GM23338 (cell line): ENCODE measurements around the gene MAGI1. TPM values are rescaled to one million over a fixed set of nuclear protein-coding genes. Genes with fewer than 3 reads are reported as not detected.

Experiments
- ATAC-seq: fragments of 200-7000 bp; cut with Tn5 transposase; 3 replicates; pipeline ENCODE4 v1.9.1; 2020
- DNase-seq: peaks from one replicate; pipeline ENCODE4 v3.0.0-alpha.2; 2015; ENCODE audit warnings: low spot score
- H2AFZ ChIP-seq: fragments of 200-600 bp; sonication (generic); 2 replicates; pipeline ENCODE4 v1.8.0; 2016; ENCODE audit warnings: antibody characterized with exemption, mild to moderate bottlenecking, moderate library complexity
- H3F3A ChIP-seq: fragments of 200-600 bp; sonication (generic); replicated peaks from 2 replicates; pipeline ENCODE4 v1.8.0; 2017; ENCODE audit warnings: antibody characterized with exemption, mixed run types, low read depth
- H3K27ac ChIP-seq: fragments of 200-600 bp; sonication (generic); 2 replicates; pipeline ENCODE4 v1.6.1; 2016; ENCODE audit warnings: low read depth
- H3K27me3 ChIP-seq: fragments of 200-600 bp; sonication (generic); 2 replicates; pipeline ENCODE4 v1.8.0; 2016; ENCODE audit warnings: mild to moderate bottlenecking, mixed run types, moderate library complexity; ENCODE audit not compliant: insufficient read depth
- H3K36me3 ChIP-seq: fragments of 200-600 bp; sonication (generic); 2 replicates; pipeline ENCODE4 v1.8.0; 2016; ENCODE audit warnings: mild to moderate bottlenecking; ENCODE audit not compliant: insufficient read depth
- H3K4me1 ChIP-seq: fragments of 200-600 bp; sonication (generic); 2 replicates; pipeline ENCODE4 v1.8.0; 2016; ENCODE audit warnings: mild to moderate bottlenecking, moderate library complexity; ENCODE audit not compliant: insufficient read depth
- H3K4me2 ChIP-seq: fragments of 200-600 bp; sonication (generic); 2 replicates; pipeline ENCODE4 v1.7.1; 2017; ENCODE audit warnings: mixed run types
- H3K4me3 ChIP-seq: fragments of 200-600 bp; sonication (generic); 2 replicates; pipeline ENCODE4 v1.6.1; 2016; ENCODE audit warnings: mixed run types
- H3K79me2 ChIP-seq: fragments of 200-600 bp; sonication (generic); replicated peaks from 2 replicates; pipeline ENCODE4 v1.8.0; 2017; ENCODE audit warnings: mild to moderate bottlenecking; ENCODE audit not compliant: insufficient read depth
- H3K9me2 ChIP-seq: fragments of 200-600 bp; sonication (generic); 2 replicates; pipeline ENCODE4 v1.8.0; 2017; ENCODE audit not compliant: insufficient read depth
- H4K20me1 ChIP-seq: fragments of 200-600 bp; sonication (generic); replicated peaks from 2 replicates; pipeline ENCODE4 v1.8.0; 2017; ENCODE audit warnings: mild to moderate bottlenecking; ENCODE audit not compliant: insufficient read depth
- H3K27ac Mint-ChIP-seq: 2 replicates; pipeline ENCODE4 v1.8.0; 2020; ENCODE audit warnings: inconsistent platforms, mild to moderate bottlenecking, moderate library complexity, mixed read lengths
- H3K27me3 Mint-ChIP-seq: 3 replicates; pipeline ENCODE4 v1.8.0; 2022; ENCODE audit warnings: low read depth, mild to moderate bottlenecking, moderate library complexity, mixed read lengths, inconsistent platforms; ENCODE audit not compliant: insufficient read depth, poor library complexity
- H3K36me3 Mint-ChIP-seq: 3 replicates; pipeline ENCODE4 v1.8.0; 2021; ENCODE audit warnings: low read depth, mild to moderate bottlenecking, inconsistent platforms, moderate library complexity, mixed read lengths
- H3K4me1 Mint-ChIP-seq: 3 replicates; pipeline ENCODE4 v1.8.0; 2020; ENCODE audit warnings: mild to moderate bottlenecking, inconsistent platforms, mixed read lengths
- H3K4me3 Mint-ChIP-seq: 3 replicates; pipeline ENCODE4 v1.8.0; 2021; ENCODE audit warnings: moderate library complexity, mild to moderate bottlenecking, inconsistent platforms, mixed read lengths
- H3K9me3 Mint-ChIP-seq: 3 replicates; pipeline ENCODE4 v1.8.0; 2020; ENCODE audit warnings: moderate library complexity, mild to moderate bottlenecking, inconsistent platforms, mixed read lengths
- CREB1 ChIP-seq: fragments of 250-450 bp; sonication (Bioruptor Pico); IDR thresholded peaks from 2 replicates; pipeline ENCODE4 v1.5.0; 2020; ENCODE audit warnings: low read depth, mild to moderate bottlenecking, moderate library complexity
- CTCF ChIP-seq, 2 experiments: fragments of 200-600 bp in 1 of 2; sonication (generic) in 1 of 2; conservative IDR thresholded peaks; 2 replicates each; pipeline versions ENCODE4 v1.5.1 to v1.6.1; 2016 to 2017; ENCODE audit warnings: antibody characterized with exemption in 2 of 2, low read depth in 2 of 2, mild to moderate bottlenecking in 2 of 2, moderate library complexity in 1 of 2
- ETS1 ChIP-seq: IDR thresholded peaks from 2 replicates; pipeline ENCODE4 v1.6.1; 2016; ENCODE audit warnings: antibody characterized with exemption
- EZH2 ChIP-seq: fragments of 200-600 bp; sonication (generic); IDR thresholded peaks from one replicate; pipeline ENCODE4 v1.8.0; 2017; ENCODE audit warnings: antibody characterized with exemption, mild to moderate bottlenecking, low read depth; ENCODE audit not compliant: unreplicated experiment
- EZH2phosphoT487 ChIP-seq: fragments of 200-600 bp; sonication (generic); IDR thresholded peaks from one replicate; pipeline ENCODE4 v1.8.1; 2018; ENCODE audit warnings: antibody characterized with exemption; ENCODE audit not compliant: unreplicated experiment
- JUNB ChIP-seq: IDR thresholded peaks from one replicate; pipeline ENCODE4 v1.6.1; 2016; ENCODE audit warnings: antibody characterized with exemption; ENCODE audit not compliant: unreplicated experiment
- NANOG ChIP-seq: IDR thresholded peaks from 2 replicates; pipeline ENCODE4 v1.6.1; 2016; ENCODE audit warnings: antibody characterized with exemption, borderline replicate concordance
- POLR2AphosphoS5 ChIP-seq: IDR thresholded peaks from 2 replicates; pipeline ENCODE4 v1.6.1; 2016; ENCODE audit warnings: antibody characterized with exemption, low read depth
- REST ChIP-seq: IDR thresholded peaks from one replicate; pipeline ENCODE4 v1.6.1; 2018; ENCODE audit warnings: antibody characterized with exemption; ENCODE audit not compliant: unreplicated experiment
- STAT1 ChIP-seq: IDR thresholded peaks from one replicate; pipeline ENCODE4 v1.6.1; 2016; ENCODE audit warnings: antibody characterized with exemption; ENCODE audit not compliant: unreplicated experiment
- ZNF114 ChIP-seq: fragments of 250-450 bp; sonication (Bioruptor Pico); IDR thresholded peaks from 2 replicates; pipeline ENCODE4 v1.5.0; 2020; ENCODE audit warnings: mild to moderate bottlenecking, moderate library complexity
- ZNF331 ChIP-seq: fragments of 250-450 bp; sonication (Bioruptor Pico); IDR thresholded peaks from 2 replicates; pipeline ENCODE4 v1.5.0; 2020; ENCODE audit warnings: low read depth, mild to moderate bottlenecking, moderate library complexity
- ZNF462 ChIP-seq: fragments of 250-450 bp; sonication (Bioruptor Pico); IDR thresholded peaks from 2 replicates; pipeline ENCODE4 v1.5.0; 2020; ENCODE audit warnings: mild to moderate bottlenecking, moderate library complexity
- polyA plus RNA-seq: library from polyadenylated mRNA; unstranded; fragments of >200 nt; fragmentation: Nextera tagmentation; extraction: Ambion mirVana; gene quantifications from 2 replicates; pipeline ENCODE4 v1.2.1, GENCODE V29; 2016
- total RNA-seq: library from RNA; depleted of rRNA; stranded (reverse); fragments of >200 nt; shearing (Covaris generic); gene quantifications from 2 replicates; pipeline ENCODE4 v1.2.3, GENCODE V29; 2014

Gene MAGI1
- total and polyA plus RNA-seq, 2 experiments from 2014 or later, result 27.4 to 71.2 TPM

GRCh38 chr3:66052721-66053549, 14.2 kb upstream of the MAGI1 start:
- Histone ChIP-seq H3K4me1 (peaks cover 37% of the 10 kb centered on the region), H3K79me2 (no peaks in the 10 kb centered on the region), H3K27ac (no peak overlapping the region), H3K27me3 (no peaks in the 10 kb centered on the region), H3K9me2 (no peaks in the 10 kb centered on the region), H3K36me3 (peaks cover 5% of the 10 kb centered on the region; the same call in 1 of the 2 replicates), H2AFZ (peak overlapping the region; percentile 25; the same call in 1 of the 2 replicates), H4K20me1 (no peaks in the 10 kb centered on the region), H3K4me2 (no peak overlapping the region), H3K4me3 (no peak overlapping the region), H3F3A (no peaks in the 10 kb centered on the region)
- Mint-ChIP-seq H3K27me3 (peaks cover 3% of the 10 kb centered on the region), H3K27ac (no peak overlapping the region), H3K4me3 (no peak overlapping the region), H3K36me3 (peaks cover 7% of the 10 kb centered on the region; the same call in 2 of the 3 replicates), H3K4me1 (peaks cover 36% of the 10 kb centered on the region), H3K9me3 (peaks cover 4% of the 10 kb centered on the region; the same call in 2 of the 3 replicates)
- DNase-seq (no peak), ATAC-seq (no peak)
- TF ChIP-seq POLR2AphosphoS5 (no peak), CTCF (conservative IDR thresholded peaks at IDR 0.05; ENCODE audit: low read depth in 2 of 2) (no peak), REST (no peak), JUNB (no peak), EZH2 (no peak), ETS1 (no peak), EZH2phosphoT487 (no peak), ZNF462 (CRISPR knock-in tag) (no peak), ZNF114 (CRISPR knock-in tag) (no peak), NANOG (no peak), CREB1 (CRISPR knock-in tag) (no peak), ZNF331 (CRISPR knock-in tag) (no peak), STAT1 (no peak)
